COLO668 (cell line): ENCODE data around the gene DAPK2.
"Not testable (repeated sequence)": the region's sequence is repeated elsewhere in the genome, so short reads cannot be mapped to it uniquely, and the experiment has no call there.

Experiments used
- DNase-seq: peaks from one replicate; lab custom pipeline; 2025; ENCODE audit not compliant: unreplicated experiment; lab: John Stamatoyannopoulos, UW

The DAPK2 gene

DNA sequence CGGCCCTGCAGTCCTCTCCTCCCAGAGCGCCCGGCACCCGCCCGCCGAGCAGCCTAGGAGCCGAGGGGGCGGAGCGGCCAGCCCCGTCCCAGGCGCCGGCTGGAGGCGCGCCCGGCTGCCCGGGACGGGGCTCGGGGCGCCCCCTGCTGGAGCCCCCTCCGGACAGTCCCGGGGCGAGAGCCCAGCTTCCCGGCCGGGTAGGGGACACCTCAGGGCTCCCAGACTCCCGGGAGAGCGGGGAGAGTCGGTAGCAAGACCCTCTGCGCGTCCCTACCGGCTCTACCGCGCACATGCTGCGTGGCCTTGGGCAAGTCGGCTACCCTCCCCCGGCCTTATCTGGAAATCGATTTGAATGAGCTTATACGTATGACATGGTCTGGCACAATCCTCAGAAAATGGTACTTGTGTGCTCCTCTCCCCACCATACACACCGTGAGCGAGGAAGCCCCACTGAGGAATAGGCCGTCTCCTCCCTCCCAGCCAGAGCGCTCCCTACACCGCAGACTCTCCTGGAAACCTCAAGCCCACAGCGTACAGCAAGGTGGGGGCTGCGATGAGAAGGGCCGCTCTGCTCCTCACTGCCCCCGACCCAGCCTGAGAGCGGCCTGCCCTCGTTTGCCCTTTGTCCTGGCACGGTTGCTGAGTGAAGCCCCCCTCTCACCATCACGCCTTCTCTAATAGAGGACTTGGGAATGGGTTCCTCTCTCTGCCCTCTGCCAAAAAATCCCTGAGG, at the start of gene DAPK2:
DAPK2 (minus strand) TSS at position 65 of the 733 bp plus-strand sequence. CDS start 6,224 bp downstream, outside the sequence.
- DNase-seq: peak; percentile 79

GRCh38 chr15:64095431-64095794, 49.1 kb upstream of the DAPK2 start:
- no peak for DNase-seq

DNA sequence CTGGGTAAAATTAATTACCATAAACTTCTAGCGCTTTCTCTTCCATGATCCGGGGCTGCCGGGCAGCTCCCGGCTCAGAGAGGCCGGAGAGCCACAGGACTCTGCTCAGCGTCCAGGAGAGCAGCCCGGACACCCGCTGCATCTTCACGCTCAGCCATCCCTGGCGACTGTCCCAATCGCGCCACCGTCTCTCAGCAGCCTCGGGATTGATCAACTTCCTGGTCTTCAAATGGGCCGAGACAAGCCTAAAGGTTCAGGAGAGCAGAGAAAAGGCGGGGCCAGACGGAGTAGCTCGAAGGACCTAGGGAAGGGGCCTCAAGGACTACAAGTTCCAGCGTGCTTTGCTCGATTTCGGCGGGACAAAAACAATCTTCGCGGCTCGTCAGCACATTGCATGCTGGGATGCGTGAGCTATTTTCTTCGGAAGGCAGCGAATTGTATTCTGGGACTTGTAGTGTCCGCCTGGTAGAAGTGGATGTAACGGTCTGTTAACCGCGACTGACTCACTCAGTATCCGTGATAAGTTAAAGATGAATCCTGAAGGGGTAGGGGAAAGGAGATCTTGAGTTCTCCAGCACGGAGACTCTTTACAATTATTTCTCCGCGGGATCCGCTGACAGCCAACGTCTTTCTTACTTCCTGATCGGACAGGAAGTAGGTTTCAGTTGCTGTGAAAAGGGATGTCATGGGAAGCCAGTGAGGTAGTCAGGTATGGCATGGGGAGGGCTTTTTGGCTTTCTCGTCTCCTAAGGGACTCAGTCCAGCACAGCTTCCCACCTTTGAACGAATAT, 47.5 kb upstream of the DAPK2 start, which contains the start of gene CIAO2A:
CIAO2A (minus strand) TSS at position 212 of the 791 bp plus-strand sequence; CDS start at position 142, 70 bp downstream.
- peak; percentile 96 for DNase-seq

GRCh38 chr15:64092864-64093626, 46.8 kb upstream of the DAPK2 start:
- peak; percentile 57 for DNase-seq

- DNase-seq: no peak
These were observed 46.0 kb upstream of the DAPK2 start for GRCh38 chr15:64092075-64092820.

DNA sequence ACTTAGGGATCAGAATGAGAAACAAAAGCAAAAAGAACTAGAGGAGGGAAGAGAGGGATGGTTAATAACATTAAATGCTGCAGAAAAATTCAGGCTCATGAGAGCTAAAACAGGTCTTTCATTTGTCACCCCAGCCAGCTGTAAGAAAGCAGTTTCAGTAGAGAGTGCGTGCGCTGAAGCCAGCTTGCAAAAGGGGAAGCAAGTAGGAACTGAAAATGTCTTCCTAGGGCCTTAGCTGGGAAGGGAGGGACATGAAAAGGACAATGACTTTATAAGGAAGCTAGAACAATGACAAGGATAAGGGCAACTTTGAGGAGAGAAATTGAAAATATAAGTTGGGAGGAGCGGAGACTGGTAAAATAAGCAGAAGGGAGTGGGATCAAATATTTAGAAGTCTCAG, 44.2 kb upstream of the DAPK2 start:
- no peak for DNase-seq

DNA sequence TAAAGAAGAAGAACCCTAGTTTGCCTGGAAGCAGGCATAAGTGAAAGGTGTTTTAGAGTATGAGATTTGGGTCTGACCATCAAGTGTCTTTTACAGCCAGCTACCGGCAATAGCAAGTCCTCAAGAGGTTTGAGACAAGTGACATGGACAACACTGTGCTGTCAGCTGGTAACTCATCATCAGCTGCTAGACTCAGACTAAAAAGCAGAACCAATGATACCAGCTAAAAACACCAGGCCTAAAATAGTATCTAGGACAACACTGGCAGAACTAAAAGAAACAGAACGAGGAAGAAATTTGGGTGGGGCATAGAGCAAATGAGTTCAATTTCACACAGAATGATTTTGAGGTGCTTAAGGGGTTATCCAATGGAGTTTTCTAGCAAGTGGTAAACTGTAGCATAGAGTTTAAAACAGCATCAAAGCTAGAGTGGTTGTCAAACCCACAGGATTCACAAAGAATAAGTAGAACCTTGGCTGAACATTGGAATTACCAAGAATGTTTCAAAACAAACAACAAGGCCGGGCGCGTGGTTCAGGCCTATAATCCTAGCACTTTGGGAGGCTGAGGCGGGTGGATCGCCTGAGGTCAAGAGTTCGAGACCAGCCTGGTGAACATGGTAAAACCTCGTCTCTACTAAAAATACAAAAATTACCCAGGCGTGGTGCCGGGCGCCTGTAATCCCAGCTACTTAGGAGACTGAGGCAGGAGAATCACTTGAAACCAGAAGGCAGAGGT, 43.4 kb upstream of the DAPK2 start:
- no peak for DNase-seq

GRCh38 chr15:64082757-64083156, 36.5 kb upstream of the DAPK2 start:
- no peak for DNase-seq

- DNase-seq: not testable (repeated sequence)
These were observed 27.2 kb upstream of the DAPK2 start for GRCh38 chr15:64073496-64073895.

DNA sequence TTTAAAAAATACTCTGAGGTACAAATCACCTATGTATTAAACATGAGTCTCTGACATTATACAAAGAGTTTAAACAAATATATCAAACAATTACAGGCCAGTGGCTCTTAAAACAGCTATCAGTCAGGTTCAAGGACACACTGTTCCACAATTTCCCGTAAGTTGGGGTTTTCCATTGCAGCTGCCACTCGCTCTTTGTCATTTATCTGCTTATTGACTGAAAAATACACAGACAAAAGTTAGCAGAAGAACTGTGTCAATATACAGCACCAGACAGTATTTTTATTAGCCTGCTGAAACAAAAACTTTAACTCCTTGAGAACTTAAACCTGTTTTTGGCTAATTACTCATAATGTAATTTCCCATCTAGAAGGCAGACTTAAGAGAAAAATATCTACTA, 26.5 kb upstream of the DAPK2 start:
- no peak for DNase-seq

- DNase-seq: no peak
These were observed 25.9 kb upstream of the DAPK2 start for GRCh38 chr15:64071931-64072765.

GRCh38 chr15:64070965-64071851, 24.9 kb upstream of the DAPK2 start:
- no peak for DNase-seq

- DNase-seq: no peak
These were observed 23.8 kb upstream of the DAPK2 start for GRCh38 chr15:64070106-64070505.

DNA sequence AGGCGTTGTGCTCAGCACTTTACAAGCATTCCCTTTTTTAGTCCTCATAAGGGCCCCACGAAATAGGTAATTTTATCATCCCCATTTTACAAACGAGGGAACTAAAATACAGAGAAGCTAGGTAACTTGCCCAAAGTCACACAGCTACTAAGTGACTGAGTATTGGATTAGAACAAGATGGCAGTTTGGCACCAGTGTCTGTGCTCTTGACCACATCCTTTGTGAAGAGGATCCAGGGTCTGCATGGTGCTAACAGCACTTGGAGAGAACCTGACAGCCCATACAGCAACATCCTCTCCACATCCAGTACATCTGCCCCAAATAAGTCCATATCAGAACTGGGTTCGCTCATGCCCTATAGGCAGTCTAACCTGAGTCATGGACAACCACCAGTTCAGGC, 21.8 kb upstream of the DAPK2 start:
- no peak for DNase-seq

DNA sequence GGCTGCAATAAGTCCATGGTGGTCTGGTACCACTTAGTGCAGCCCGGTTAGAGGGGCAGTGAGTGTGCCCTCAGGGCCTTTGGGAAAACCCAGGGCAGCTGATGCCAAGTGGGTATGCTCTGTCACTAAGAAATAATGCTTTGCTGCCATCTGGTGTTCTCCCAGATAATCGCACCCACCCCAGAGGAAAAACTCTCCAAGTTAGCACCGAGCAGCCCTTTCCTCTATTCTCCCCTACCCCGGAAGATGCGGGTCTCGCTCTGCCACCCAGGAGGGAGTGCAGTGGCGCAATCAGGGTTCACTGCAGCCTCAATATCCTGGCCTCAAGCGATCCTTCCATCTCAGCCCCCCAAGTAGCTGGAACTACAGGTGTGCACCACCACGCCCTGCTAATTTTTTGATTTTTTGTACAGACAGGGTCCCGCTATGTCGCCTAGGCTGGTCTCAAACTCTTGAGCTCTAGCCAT, 21.3 kb upstream of the DAPK2 start:
- DNase-seq: peak; percentile 65

- no peak for DNase-seq
These were observed 20.2 kb upstream of the DAPK2 start for GRCh38 chr15:64066451-64066850.

DNA sequence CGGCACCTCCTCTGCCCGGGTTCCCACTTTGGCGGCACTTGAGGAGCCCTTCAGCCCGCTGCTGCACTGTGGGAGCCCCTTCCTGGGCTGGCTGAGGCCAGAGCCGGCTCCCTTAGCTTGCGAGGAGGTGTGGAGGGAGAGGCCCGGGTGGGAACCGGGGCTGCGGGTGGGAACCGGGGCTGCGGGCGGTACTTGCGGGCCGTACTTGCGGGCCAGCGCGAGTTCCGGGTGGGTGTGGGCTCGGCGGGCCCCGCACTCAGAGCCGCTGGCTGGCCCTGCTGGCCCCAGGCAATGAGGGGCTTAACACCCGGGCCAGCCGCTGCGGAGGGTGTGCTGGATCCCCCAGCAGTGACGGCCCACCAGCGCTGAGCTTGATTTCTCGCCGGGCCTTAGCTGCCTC, 14.4 kb upstream of the DAPK2 start:
- DNase-seq: no peak

GRCh38 chr15:64059104-64059503, 12.8 kb upstream of the DAPK2 start:
- not testable (repeated sequence) for DNase-seq
